Hepatocyte (in vitro differentiated cells): Measurements from ENCODE around the gene AZIN2.

ENCODE experiments used
- EZH2 ChIP-seq: fragments of 200-600 bp; sonication (generic); IDR thresholded peaks from 2 replicates; pipeline ENCODE4 v1.6.1; 2016; ENCODE audit warnings: antibody characterized with exemption, mild to moderate bottlenecking, borderline replicate concordance
- EZH2phosphoT487 ChIP-seq: fragments of 200-600 bp; sonication (generic); IDR thresholded peaks from one replicate; pipeline ENCODE4 v1.6.1; 2018; ENCODE audit warnings: antibody characterized with exemption, mild to moderate bottlenecking, low read depth, moderate library complexity; ENCODE audit not compliant: unreplicated experiment, severe bottlenecking
- TF ChIP-seq, protein P1 (sequence below): fragments of 200-600 bp; sonication (generic); IDR thresholded peaks from 2 replicates; pipeline ENCODE4 v1.5.1; 2016; ENCODE audit warnings: antibody characterized with exemption, mild to moderate bottlenecking; ENCODE audit not compliant: poor library complexity

GRCh38 chr1:33099290-33100118, 18.6 kb downstream of the AZIN2 start:
- TF ChIP-seq EZH2 (no peak), EZH2phosphoT487 (no peak)
- TF ChIP-seq, protein P1, sequence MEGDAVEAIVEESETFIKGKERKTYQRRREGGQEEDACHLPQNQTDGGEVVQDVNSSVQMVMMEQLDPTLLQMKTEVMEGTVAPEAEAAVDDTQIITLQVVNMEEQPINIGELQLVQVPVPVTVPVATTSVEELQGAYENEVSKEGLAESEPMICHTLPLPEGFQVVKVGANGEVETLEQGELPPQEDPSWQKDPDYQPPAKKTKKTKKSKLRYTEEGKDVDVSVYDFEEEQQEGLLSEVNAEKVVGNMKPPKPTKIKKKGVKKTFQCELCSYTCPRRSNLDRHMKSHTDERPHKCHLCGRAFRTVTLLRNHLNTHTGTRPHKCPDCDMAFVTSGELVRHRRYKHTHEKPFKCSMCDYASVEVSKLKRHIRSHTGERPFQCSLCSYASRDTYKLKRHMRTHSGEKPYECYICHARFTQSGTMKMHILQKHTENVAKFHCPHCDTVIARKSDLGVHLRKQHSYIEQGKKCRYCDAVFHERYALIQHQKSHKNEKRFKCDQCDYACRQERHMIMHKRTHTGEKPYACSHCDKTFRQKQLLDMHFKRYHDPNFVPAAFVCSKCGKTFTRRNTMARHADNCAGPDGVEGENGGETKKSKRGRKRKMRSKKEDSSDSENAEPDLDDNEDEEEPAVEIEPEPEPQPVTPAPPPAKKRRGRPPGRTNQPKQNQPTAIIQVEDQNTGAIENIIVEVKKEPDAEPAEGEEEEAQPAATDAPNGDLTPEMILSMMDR: no peak
